PC-9 (cell line): ENCODE measurements around the gene MED27. TPM values are rescaled to one million over a fixed set of nuclear protein-coding genes. Genes with fewer than 3 reads are reported as not detected.

Experiments used
- BruUV-seq: library from RNA; stranded (reverse); fragments of 400-500 nt; replicated peaks from 2 replicates; lab custom pipeline; 2021; lab: Mats Ljungman, UMichigan
- CTCF ChIA-PET: fragments of 300-600 bp; sonication (Branson Sonifier 250); formaldehyde crosslinking; loops from one replicate; lab custom pipeline; 2022; ENCODE audit warnings: antibody characterized with exemption; lab: Charles Lee
- POLR2A ChIA-PET: fragments of 300-600 bp; sonication (Branson Sonifier 250); formaldehyde crosslinking; loops from one replicate; lab custom pipeline; 2022; ENCODE audit warnings: antibody characterized with exemption; ENCODE audit not compliant: unreplicated experiment; lab: Charles Lee
- DNase-seq, 2 experiments: peaks; one replicate each; pipeline versions ENCODE4 v3.0.0 to v3.0.0-alpha.2; 2015 to 2022; ENCODE audit warnings: mixed read lengths in 1 of 2
- H2AFZ ChIP-seq: fragments of 200-600 bp; sonication (generic); 2 replicates; pipeline ENCODE4 v1.8.1; 2017; ENCODE audit warnings: antibody characterized with exemption
- H3F3A ChIP-seq: fragments of 200-600 bp; sonication (generic); 2 replicates; pipeline ENCODE4 v1.8.1; 2017; ENCODE audit warnings: antibody characterized with exemption, mild to moderate bottlenecking, low read depth; ENCODE audit not compliant: insufficient read depth
- H3K27ac ChIP-seq: fragments of 200-600 bp; sonication (generic); 2 replicates; pipeline ENCODE4 v1.6.1; 2016; ENCODE audit warnings: mixed run types
- H3K27me3 ChIP-seq: fragments of 200-600 bp; sonication (generic); 2 replicates; pipeline ENCODE4 v1.6.1; 2016; ENCODE audit warnings: low read depth, mixed run types; ENCODE audit not compliant: insufficient read depth
- H3K36me3 ChIP-seq: fragments of 200-600 bp; sonication (generic); 2 replicates; pipeline ENCODE4 v1.6.1; 2016; ENCODE audit warnings: low read depth, mixed run types
- H3K4me1 ChIP-seq: fragments of 200-600 bp; sonication (generic); replicated peaks from 2 replicates; pipeline ENCODE4 v1.6.1; 2016; ENCODE audit warnings: mixed run types; ENCODE audit not compliant: insufficient read depth
- H3K4me2 ChIP-seq: fragments of 200-600 bp; sonication (generic); 2 replicates; pipeline ENCODE4 v1.6.1; 2017; ENCODE audit warnings: mixed run types
- H3K4me3 ChIP-seq: fragments of 200-600 bp; sonication (generic); 2 replicates; pipeline ENCODE4 v1.6.1; 2016; ENCODE audit warnings: mixed run types
- H3K79me2 ChIP-seq: fragments of 200-600 bp; sonication (generic); 2 replicates; pipeline ENCODE4 v1.6.1; 2017; ENCODE audit warnings: low read depth, mixed run types
- H3K9me2 ChIP-seq: fragments of 200-600 bp; sonication (generic); 2 replicates; pipeline ENCODE4 v1.8.1; 2017; ENCODE audit warnings: mild to moderate bottlenecking; ENCODE audit not compliant: insufficient read depth
- H3K9me3 ChIP-seq: fragments of 200-600 bp; sonication (generic); 2 replicates; pipeline ENCODE4 v1.8.1; 2016; ENCODE audit warnings: low read depth; ENCODE audit not compliant: insufficient read depth
- H4K20me1 ChIP-seq: fragments of 200-600 bp; sonication (generic); 2 replicates; pipeline ENCODE4 v1.8.1; 2017; ENCODE audit not compliant: insufficient read depth
- CTCF ChIP-seq: fragments of 200-600 bp; sonication (generic); conservative IDR thresholded peaks from 2 replicates; pipeline ENCODE4 v1.6.1; 2017; ENCODE audit warnings: mixed run types, antibody characterized with exemption, mild to moderate bottlenecking, moderate library complexity
- EZH2 ChIP-seq: fragments of 200-600 bp; sonication (generic); IDR thresholded peaks from 2 replicates; pipeline ENCODE4 v1.8.0; 2017; ENCODE audit warnings: antibody characterized with exemption, low read depth
- intact Hi-C: fragments of 100-400 bp; cut with micrococcal nuclease; formaldehyde crosslinking; loops from one replicate; pipeline ENCODE4 v1.10.0; 2022; ENCODE audit not compliant: unreplicated experiment
- total RNA-seq: library from RNA; stranded (reverse); gene quantifications from 2 replicates; pipeline ENCODE4 v1.2.3, GENCODE V29; 2021

Gene MED27
- total RNA-seq, 1 experiment from 2014 or later: 31.2 TPM

DNA sequence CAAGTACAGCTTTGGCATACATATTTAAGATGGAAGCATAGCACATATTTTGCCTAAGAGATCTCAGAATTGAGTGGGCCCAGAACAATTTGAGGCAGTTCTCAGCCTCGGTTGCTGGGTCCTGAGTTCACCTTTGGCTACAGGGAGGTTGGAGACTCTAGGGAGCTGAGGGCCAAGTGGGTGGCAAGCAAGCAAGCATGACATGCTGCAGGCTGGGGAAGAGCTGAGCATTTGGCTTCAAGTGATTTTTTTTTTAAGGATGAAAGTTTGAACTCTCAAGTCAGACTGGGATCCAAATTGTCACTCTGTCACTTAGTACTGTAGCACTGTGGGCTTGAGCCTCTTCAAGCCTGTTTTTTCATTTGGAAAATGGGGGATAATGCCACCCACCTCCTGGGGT lies 160.5 kb downstream of the MED27 start:
- Histone ChIP-seq H3K36me3 (no peaks in the 10 kb centered on the region), H2AFZ (no peak overlapping the region), H3K4me3 (no peak overlapping the region), H3K79me2 (no peaks in the 10 kb centered on the region), H3K27me3 (no peaks in the 10 kb centered on the region), H3K9me2 (no peaks in the 10 kb centered on the region), H4K20me1 (peaks cover 6% of the 10 kb centered on the region; the same call in 1 of the 2 replicates), H3K27ac (no peak overlapping the region), H3F3A (no peaks in the 10 kb centered on the region), H3K4me1 (no peaks in the 10 kb centered on the region), H3K9me3 (no peaks in the 10 kb centered on the region), H3K4me2 (no peak overlapping the region)
- no TSS peak for BruUV-seq
- POLR2A ChIA-PET: no interaction called here
- TF ChIP-seq EZH2: no peak
- no peak for TF ChIP-seq CTCF
- no peak for DNase-seq
- CTCF ChIA-PET: no interaction called here
- intact Hi-C loops: no loop called here

GRCh38 chr9:131918481-131918880 lies 161.2 kb downstream of the MED27 start:
- BruUV-seq: no TSS peak
- H3K9me2 ChIP-seq: no peaks in the 10 kb centered on the region
- H3K4me3 ChIP-seq: no peak overlapping the region
- ChIA-PET POLR2A (no interaction called here), CTCF (no interaction called here)
- H3K27ac ChIP-seq: no peak overlapping the region
- no peaks in the 10 kb centered on the region for H3F3A ChIP-seq
- TF ChIP-seq EZH2 (no peak), CTCF (no peak)
- no peak overlapping the region for H3K4me2 ChIP-seq
- no peaks in the 10 kb centered on the region for H3K27me3 ChIP-seq
- no peak overlapping the region for H2AFZ ChIP-seq
- no peaks in the 10 kb centered on the region for H3K36me3 ChIP-seq
- no peaks in the 10 kb centered on the region for H3K4me1 ChIP-seq
- H3K79me2 ChIP-seq: no peaks in the 10 kb centered on the region
- intact Hi-C loops: no loop called here
- no peak for DNase-seq
- H3K9me3 ChIP-seq: no peaks in the 10 kb centered on the region
- H4K20me1 ChIP-seq: peaks cover 6% of the 10 kb centered on the region; the same call in 1 of the 2 replicates

DNA sequence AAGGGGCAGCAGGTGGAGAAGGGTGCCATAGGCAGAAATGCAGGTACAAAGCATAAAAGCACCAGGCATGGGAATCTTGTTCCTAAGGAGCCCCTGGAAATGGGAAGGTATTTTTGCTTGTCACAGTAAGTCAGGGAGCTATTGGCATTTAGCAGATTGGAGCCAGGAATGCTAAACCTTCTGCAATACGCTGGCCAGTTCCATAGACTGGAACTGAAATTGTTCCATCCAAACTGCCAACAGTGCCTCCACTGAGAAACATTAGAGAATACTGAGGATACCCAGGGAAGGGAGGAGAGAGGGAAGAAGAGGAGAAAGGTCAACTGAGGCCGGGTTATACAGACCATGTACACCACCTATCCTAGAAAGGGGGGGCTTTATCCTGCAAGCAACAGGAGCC lies 162.7 kb downstream of the MED27 start:
- intact Hi-C loops: no loop called here
- H3K36me3 ChIP-seq: no peaks in the 10 kb centered on the region
- no peaks in the 10 kb centered on the region for H3F3A ChIP-seq
- CTCF ChIA-PET: no interaction called here
- no peaks in the 10 kb centered on the region for H3K9me2 ChIP-seq
- H3K4me1 ChIP-seq: no peaks in the 10 kb centered on the region
- H3K4me3 ChIP-seq: no peak overlapping the region
- TF ChIP-seq EZH2 (no peak), CTCF (no peak)
- no peak overlapping the region for H3K27ac ChIP-seq
- peaks cover 12% of the 10 kb centered on the region; the same call in 1 of the 2 replicates for H4K20me1 ChIP-seq
- no peaks in the 10 kb centered on the region for H3K27me3 ChIP-seq
- H3K79me2 ChIP-seq: no peaks in the 10 kb centered on the region
- no TSS peak for BruUV-seq
- DNase-seq: no peak
- no peaks in the 10 kb centered on the region for H3K9me3 ChIP-seq
- no peak overlapping the region for H3K4me2 ChIP-seq
- POLR2A ChIA-PET: no interaction called here
- no peak overlapping the region for H2AFZ ChIP-seq
